HL-60 (cell line): ENCODE data around the gene PTPRU.

ENCODE experiments used
- DNase-seq, 2 experiments: peaks; one replicate each; pipeline ENCODE4 v3.0.0-alpha.2; 2010 to 2020; ENCODE audit warnings: low read depth in 1 of 2, low spot score in 1 of 2
- H3K27ac ChIP-seq: fragments of 250-450 bp; sonication (Bioruptor Pico); replicated peaks from 2 replicates; pipeline ENCODE4 v1.5.1; 2020; ENCODE audit warnings: mild to moderate bottlenecking, moderate library complexity
- H3K27me3 ChIP-seq: fragments of 250-450 bp; sonication (Bioruptor Pico); 2 replicates; pipeline ENCODE4 v1.5.1; 2021; ENCODE audit warnings: mild to moderate bottlenecking, moderate library complexity; ENCODE audit not compliant: insufficient read depth, poor library complexity, severe bottlenecking
- H3K4me3 ChIP-seq: replicated peaks from 2 replicates; pipeline ENCODE4 v1.5.1; 2011; ENCODE audit warnings: mild to moderate bottlenecking, control low read depth, low read length; ENCODE audit not compliant: insufficient read depth
- CTCF ChIP-seq: IDR thresholded peaks from one replicate; pipeline ENCODE4 v1.5.1; 2011; ENCODE audit warnings: low read length, control low read depth, inconsistent platforms; ENCODE audit not compliant: insufficient read depth
- GABPA ChIP-seq: IDR thresholded peaks from 2 replicates; pipeline ENCODE4 v1.6.1; 2012; ENCODE audit warnings: low read depth
- POLR2AphosphoS5 ChIP-seq: IDR thresholded peaks from 2 replicates; pipeline ENCODE4 v1.6.1; 2012; ENCODE audit warnings: low read depth
- REST ChIP-seq: IDR thresholded peaks from 2 replicates; pipeline ENCODE4 v1.6.1; 2012; ENCODE audit warnings: low read depth; ENCODE audit not compliant: insufficient replicate concordance
- SPI1 ChIP-seq: IDR thresholded peaks from 2 replicates; pipeline ENCODE4 v1.6.1; 2012; ENCODE audit warnings: low read depth, mild to moderate bottlenecking, borderline replicate concordance

The PTPRU gene

DNA sequence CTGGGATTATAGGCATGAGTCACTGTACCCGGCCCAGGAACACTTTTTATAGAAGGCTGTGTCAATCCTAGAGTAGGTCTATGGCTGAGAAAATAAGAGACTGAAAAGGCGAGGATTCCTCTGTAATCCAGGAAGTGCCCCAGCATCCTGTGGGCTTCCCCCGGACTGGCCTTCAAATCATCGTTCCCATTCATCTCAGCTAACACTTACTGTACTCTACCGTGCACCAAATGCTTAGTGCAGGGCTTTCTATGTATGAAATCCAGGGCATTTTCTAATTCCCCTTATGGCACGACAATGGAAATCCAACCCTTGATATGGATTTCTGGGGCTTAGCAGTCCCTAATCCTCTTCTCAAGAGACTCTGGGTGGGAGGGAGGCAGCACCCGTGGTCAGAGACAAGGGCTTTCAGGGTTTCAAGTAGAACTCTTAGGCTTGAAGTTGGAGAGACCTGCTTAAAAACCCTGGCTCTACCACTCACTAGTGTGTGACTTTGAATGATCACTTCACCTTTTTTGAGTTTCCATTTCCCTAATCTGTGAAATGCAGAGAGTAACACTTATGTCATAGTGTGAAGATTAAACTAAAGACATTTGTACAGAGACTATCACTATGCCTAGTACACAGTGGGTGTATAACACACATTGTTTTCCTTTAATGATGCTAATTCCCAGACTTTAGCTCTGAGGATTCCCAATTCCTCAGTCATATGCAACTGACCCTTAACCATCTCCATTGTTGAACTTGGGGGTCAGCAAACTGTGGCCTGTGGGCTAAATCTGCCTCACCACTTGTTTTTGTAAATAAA is 25.8 kb upstream of the PTPRU start:
- Histone ChIP-seq H3K4me3 (no peak overlapping the region), H3K27me3 (no peaks in the 10 kb centered on the region), H3K27ac (no peak overlapping the region)
- TF ChIP-seq REST (no peak), CTCF (no peak), SPI1 (no peak), GABPA (no peak), POLR2AphosphoS5 (no peak)
- DNase-seq = no peak

DNA sequence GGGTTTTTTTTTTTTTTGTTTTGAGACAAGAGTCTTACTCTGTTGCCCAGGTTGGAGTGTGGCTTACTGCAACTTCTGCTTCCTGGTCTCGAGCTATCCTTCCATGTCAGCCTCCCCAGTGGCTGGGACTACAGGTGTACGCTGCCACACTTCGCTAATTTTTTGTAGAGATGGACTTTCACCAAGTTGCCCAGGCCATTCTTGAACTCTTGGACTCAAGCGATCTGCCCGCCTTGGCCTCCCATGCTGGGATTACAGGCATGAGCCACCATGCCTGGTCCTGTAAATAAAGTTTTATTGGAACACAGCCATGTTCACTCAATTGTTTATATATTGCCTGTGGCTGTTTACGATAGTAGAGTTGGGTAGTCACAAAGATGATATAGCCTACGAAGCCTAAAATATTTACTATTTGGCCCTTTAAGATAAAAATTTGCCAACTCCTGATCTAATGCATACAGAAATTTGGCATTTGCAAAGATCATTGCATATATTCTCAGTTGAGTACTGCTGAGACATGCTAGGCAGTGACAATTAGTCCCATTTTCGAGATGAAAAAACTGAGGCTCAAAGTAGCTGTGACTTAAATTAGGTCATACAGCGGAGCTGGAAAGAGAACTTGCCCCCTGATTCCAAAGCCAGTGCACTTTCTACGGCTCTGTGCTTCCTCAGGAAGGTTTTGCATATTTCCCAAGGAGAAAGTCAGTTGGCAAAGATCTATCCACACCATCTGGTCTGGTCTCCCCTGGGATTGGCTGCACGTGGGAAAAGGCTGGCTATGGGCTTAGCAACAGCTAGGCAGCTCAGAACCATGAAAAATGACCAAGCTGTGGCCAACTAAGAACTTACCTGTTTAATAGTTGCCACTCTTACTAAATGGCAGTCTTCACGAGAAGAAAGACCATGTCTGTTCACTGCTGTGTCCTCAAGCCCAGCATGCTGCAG is 25.0 kb upstream of the PTPRU start:
- TF ChIP-seq REST (no peak), GABPA (no peak), SPI1 (no peak)
- no peak for DNase-seq
- no peak overlapping the region for H3K27ac ChIP-seq
- no peaks in the 10 kb centered on the region for H3K27me3 ChIP-seq
- H3K4me3 ChIP-seq = no peak overlapping the region

DNA sequence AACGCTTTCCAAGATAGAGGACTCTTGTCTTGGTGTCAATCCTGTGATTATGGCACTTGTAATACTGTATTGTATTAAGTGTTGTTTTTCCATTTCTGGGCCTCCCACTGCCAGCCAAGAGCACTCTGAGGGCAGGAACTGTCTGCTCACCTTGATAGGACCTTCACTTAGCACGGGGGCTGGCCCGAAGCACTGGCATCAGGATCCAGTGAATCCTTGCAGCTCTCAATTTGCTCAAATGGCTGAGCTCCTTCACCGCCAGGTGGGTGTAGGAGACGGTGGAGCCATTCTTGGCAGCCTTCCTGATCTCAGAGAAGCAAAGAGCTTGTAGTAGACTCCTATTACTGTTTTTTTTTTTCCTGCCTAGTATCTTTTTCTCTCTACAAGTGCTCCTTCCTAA is 23.3 kb upstream of the PTPRU start:
- Histone ChIP-seq H3K27ac (no peak overlapping the region), H3K4me3 (no peak overlapping the region), H3K27me3 (no peaks in the 10 kb centered on the region)
- DNase-seq = no peak
- no peak for TF ChIP-seq POLR2AphosphoS5
- TF ChIP-seq SPI1 = no peak
- TF ChIP-seq CTCF = no peak
- no peak for TF ChIP-seq GABPA
- no peak for TF ChIP-seq REST
